ENCODE results near the gene NEXN. TPM values are rescaled to one million over a fixed set of nuclear protein-coding genes. Genes with fewer than 3 reads are reported as not detected.

Gene NEXN
- total RNA-seq, 1 experiment from 2014 or later = 0.92 TPM

- no peaks in the 10 kb centered on the region for H3K36me3 ChIP-seq (ENCODE audit: low read depth)
- TF ChIP-seq CTCF (conservative IDR thresholded peaks at IDR 0.05) (peak; percentile 89), EZH2 (IDR thresholded peaks at IDR 0.05; ENCODE audit: low read depth) (no peak)
- no peaks in the 10 kb centered on the region; the same call in 1 of the 2 replicates for H3K4me1 ChIP-seq (replicated peaks; ENCODE audit: insufficient read depth)
- no peak overlapping the region for H3K4me2 ChIP-seq
- CTCF ChIA-PET = interaction anchor here (0.6 to 0.7 kb wide), 2 partner anchors 74 to 213 kb away, joined by 3 read pairs; no protein-coding TSS in a partner anchor
- no peaks in the 10 kb centered on the region for H3K9me3 ChIP-seq (ENCODE audit: insufficient read depth, low read depth)
- POLR2A ChIA-PET (ENCODE audit: unreplicated experiment) = no interaction called here
- peak; percentile 19 to 60 for DNase-seq
- H3K27ac ChIP-seq = no peak overlapping the region
- no peaks in the 10 kb centered on the region for H3K79me2 ChIP-seq (ENCODE audit: low read depth)
- intact Hi-C loops (cut with micrococcal nuclease; ENCODE audit: unreplicated experiment) = loop anchor here (2.0 to 10.0 kb wide), 2 partner anchors 366 to 752 kb away; no protein-coding TSS in a partner anchor
- H4K20me1 ChIP-seq (ENCODE audit: insufficient read depth) = no peaks in the 10 kb centered on the region
- H3K4me3 ChIP-seq = no peak overlapping the region
- peak overlapping the region; percentile 14; the same call in 1 of the 2 replicates for H2AFZ ChIP-seq
- no peaks in the 10 kb centered on the region; the same call in 1 of the 2 replicates for H3F3A ChIP-seq (ENCODE audit: insufficient read depth, low read depth)
- no peaks in the 10 kb centered on the region for H3K27me3 ChIP-seq (ENCODE audit: insufficient read depth, low read depth)
- BruUV-seq (replicated peaks) = no TSS peak
- H3K9me2 ChIP-seq (ENCODE audit: insufficient read depth) = no peaks in the 10 kb centered on the region; the same call in 1 of the 2 replicates
These were observed 12.4 kb downstream of the NEXN start for GRCh38 chr1:77900687-77901293.

- Histone ChIP-seq H3K79me2 (ENCODE audit: low read depth) (no peaks in the 10 kb centered on the region), H3K36me3 (ENCODE audit: low read depth) (no peaks in the 10 kb centered on the region), H2AFZ (no peak overlapping the region), H3K4me1 (replicated peaks; ENCODE audit: insufficient read depth) (no peaks in the 10 kb centered on the region; the same call in 1 of the 2 replicates), H3K4me3 (no peak overlapping the region), H3K9me3 (ENCODE audit: insufficient read depth, low read depth) (no peaks in the 10 kb centered on the region), H3K27ac (no peak overlapping the region), H3K9me2 (ENCODE audit: insufficient read depth) (no peaks in the 10 kb centered on the region), H4K20me1 (ENCODE audit: insufficient read depth) (no peaks in the 10 kb centered on the region), H3K27me3 (ENCODE audit: insufficient read depth, low read depth) (no peaks in the 10 kb centered on the region), H3F3A (ENCODE audit: insufficient read depth, low read depth) (no peaks in the 10 kb centered on the region), H3K4me2 (no peak overlapping the region)
- POLR2A ChIA-PET (ENCODE audit: unreplicated experiment) = no interaction called here
- CTCF ChIA-PET = no interaction called here
- no peak for DNase-seq
- no peak for TF ChIP-seq CTCF (conservative IDR thresholded peaks at IDR 0.05)
- no peak for TF ChIP-seq EZH2 (IDR thresholded peaks at IDR 0.05; ENCODE audit: low read depth)
- BruUV-seq (replicated peaks) = no TSS peak
- intact Hi-C loops (cut with micrococcal nuclease; ENCODE audit: unreplicated experiment) = loop anchor here (10.0 kb wide), 1 partner anchor 371 kb away; no protein-coding TSS in a partner anchor
These were observed 17.2 kb downstream of the NEXN start for GRCh38 chr1:77905603-77906002.

DNA sequence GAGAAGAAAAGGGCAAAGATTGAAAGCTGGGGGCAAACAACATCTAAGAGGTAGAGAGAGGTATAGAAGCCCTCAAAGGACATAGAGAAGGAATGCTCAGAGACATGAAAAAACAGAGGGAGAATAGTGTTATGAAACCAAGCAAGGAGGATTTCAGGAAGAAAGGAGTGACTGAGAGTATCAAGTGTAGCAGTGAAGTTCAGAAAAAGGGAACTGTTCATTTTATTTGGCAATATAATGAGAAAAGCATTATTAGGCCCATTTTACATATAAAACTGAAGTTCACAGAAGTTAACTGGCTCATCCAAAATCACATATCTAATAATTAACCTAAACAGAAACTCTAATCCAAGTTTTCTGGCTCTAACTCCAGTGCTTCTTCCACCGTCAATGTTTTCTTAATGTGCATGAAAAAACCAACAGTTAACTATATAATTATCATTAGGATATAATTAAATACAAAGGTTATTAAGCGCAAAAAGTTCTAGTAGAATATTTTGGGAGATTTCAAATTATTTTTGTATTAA lies 17.7 kb downstream of the NEXN start:
- TF ChIP-seq CTCF (conservative IDR thresholded peaks at IDR 0.05) (no peak), EZH2 (IDR thresholded peaks at IDR 0.05; ENCODE audit: low read depth) (no peak)
- Histone ChIP-seq H3K27ac (no peak overlapping the region), H3K79me2 (ENCODE audit: low read depth) (no peaks in the 10 kb centered on the region), H3K36me3 (ENCODE audit: low read depth) (no peaks in the 10 kb centered on the region), H3K9me3 (ENCODE audit: insufficient read depth, low read depth) (no peaks in the 10 kb centered on the region), H4K20me1 (ENCODE audit: insufficient read depth) (no peaks in the 10 kb centered on the region), H2AFZ (no peak overlapping the region), H3K4me1 (replicated peaks; ENCODE audit: insufficient read depth) (no peaks in the 10 kb centered on the region), H3K4me2 (no peak overlapping the region), H3K4me3 (no peak overlapping the region), H3K9me2 (ENCODE audit: insufficient read depth) (no peaks in the 10 kb centered on the region), H3K27me3 (ENCODE audit: insufficient read depth, low read depth) (no peaks in the 10 kb centered on the region), H3F3A (ENCODE audit: insufficient read depth, low read depth) (no peaks in the 10 kb centered on the region)
- BruUV-seq (replicated peaks) = no TSS peak
- no peak for DNase-seq
- intact Hi-C loops (cut with micrococcal nuclease; ENCODE audit: unreplicated experiment) = loop anchor here (10.0 kb wide), 1 partner anchor 371 kb away; no protein-coding TSS in a partner anchor
- POLR2A ChIA-PET (ENCODE audit: unreplicated experiment) = no interaction called here
- CTCF ChIA-PET = no interaction called here

Measured in PC-9 (cell line).